Lung (tissue), 12 donors: ENCODE data around the gene SAC3D1. TPM values are rescaled to one million over a fixed set of nuclear protein-coding genes. Genes with fewer than 3 reads are reported as not detected.

Experiments
- ATAC-seq: fragments of 200-7000 bp; cut with Tn5 transposase; one replicate; pipeline ENCODE4 v1.9.1; 2020; ENCODE audit warnings: moderate number of reproducible peaks; ENCODE audit not compliant: insufficient read depth, low FRiP score
- DNase-seq, 3 donors: peaks; one replicate each; pipeline ENCODE4 v3.0.0-alpha.2; 2013 to 2017
- H3K27ac ChIP-seq, 2 donors: one replicate each; pipeline ENCODE4 v1.5.1; 2013; ENCODE audit warnings: mild to moderate bottlenecking in 2 of 2, moderate library complexity in 2 of 2, control low read depth in 1 of 2, inconsistent platforms in 1 of 2, low read depth in 1 of 2, low read length in 1 of 2
- H3K27me3 ChIP-seq, 3 donors: one replicate each; pipeline ENCODE4 v1.5.1; 2013; ENCODE audit warnings: low read length in 2 of 3; ENCODE audit not compliant: control insufficient read depth in 3 of 3, insufficient read depth in 3 of 3
- H3K36me3 ChIP-seq, 4 donors: one replicate each; pipeline ENCODE4 v1.5.1; 2013; ENCODE audit warnings: low read length in 4 of 4, mild to moderate bottlenecking in 1 of 4, moderate library complexity in 1 of 4; ENCODE audit not compliant: control insufficient read depth in 4 of 4, insufficient read depth in 4 of 4
- H3K4me1 ChIP-seq, 5 donors: one replicate each; pipeline ENCODE4 v1.5.1; 2013; ENCODE audit warnings: low read length in 5 of 5, mild to moderate bottlenecking in 2 of 5, moderate library complexity in 1 of 5; ENCODE audit not compliant: control insufficient read depth in 5 of 5, insufficient read depth in 5 of 5
- H3K4me3 ChIP-seq: one replicate; pipeline ENCODE4 v1.5.1; 2013; ENCODE audit warnings: mild to moderate bottlenecking, control low read depth, moderate library complexity
- H3K9ac ChIP-seq, 2 donors: one replicate each; pipeline ENCODE4 v1.5.1; 2013; ENCODE audit warnings: low read length in 2 of 2, control low read depth in 1 of 2; ENCODE audit not compliant: insufficient read depth in 1 of 2
- H3K9me3 ChIP-seq, 4 donors: one replicate each; pipeline ENCODE4 v1.5.1; 2013; ENCODE audit warnings: low read length in 3 of 4, mild to moderate bottlenecking in 1 of 4, moderate library complexity in 1 of 4; ENCODE audit not compliant: control insufficient read depth in 4 of 4, insufficient read depth in 3 of 4
- CTCF ChIP-seq: IDR thresholded peaks from 2 replicates; pipeline ENCODE4 v1.5.1; 2012; ENCODE audit warnings: mild to moderate bottlenecking; ENCODE audit errors: control extremely low read depth, extremely low read depth
- WGBS, 2 donors: extraction: QIAGEN DNeasy Blood & Tissue Kit; methylation state at CpG; one replicate each; pipeline ENCODE4 v1.1.7; 2013; 5-methylcytosine and 5-hydroxymethylcytosine counted together
- polyA plus RNA-seq, 2 donors: library from polyadenylated mRNA; stranded (reverse); fragments of 200-250 nt; gene quantifications; one replicate each; pipeline ENCODE4 v1.2.1, GENCODE V29; 2013
- total RNA-seq, 2 donors: library from RNA; depleted of rRNA in 1 of 2; stranded (reverse); fragments of >200 nt in 1 of 2; gene quantifications; one replicate each; pipeline ENCODE4 v1.2.1, GENCODE V29; 2014 to 2021
- donor health status: control.
- donor health status: control.
- donor health status: Bipolar disorder and iron deficiency.
- donor health status: healthy.
- donor health status: DM: yes; HTN: yes; CAD: no.

SAC3D1 gene
- total and polyA plus RNA-seq, 4 donors = 5.1 to 17.6 (median 14.3) TPM

- 60 to 78% methylated on average over 10 of the region's 10 CpGs for WGBS, 2 donors
- peak overlapping the region in 1 of 2 donors; percentile 61 for H3K9ac ChIP-seq
- DNase-seq (no peak), ATAC-seq (no peak)
- no peaks in the 10 kb centered on the region for H3K27me3 ChIP-seq
- H3K27ac ChIP-seq = peak overlapping the region; percentile 90 to 92
- H3K36me3 ChIP-seq = peaks cover 0 to 6% (median 3%) of the 10 kb centered on the region in 4 donors
- peaks cover 3 to 11% (median 8%) of the 10 kb centered on the region in 5 donors for H3K4me1 ChIP-seq
- no peak overlapping the region for H3K4me3 ChIP-seq
- H3K9me3 ChIP-seq = no peaks in the 10 kb centered on the region
- no peak for TF ChIP-seq CTCF
Measured at GRCh38 chr11:65026810-65027209, 14.2 kb upstream of the SAC3D1 start.

- ATAC-seq = peak; percentile 98
- WGBS, 2 donors = 1 to 2% methylated on average over 48 to 51 of the region's 51 CpGs
Measured at GRCh38 chr11:65027213-65028067, 13.6 kb upstream of the SAC3D1 start, which contains the start of gene SNX15. TSS of gene SNX15 (plus strand) at chr11:65027439. CDS start at chr11:65027538, 99 bp downstream.

GRCh38 chr11:65032216-65032615, 8.8 kb upstream of the SAC3D1 start:
- no peaks in the 10 kb centered on the region for H3K9me3 ChIP-seq
- no peaks in the 10 kb centered on the region for H3K27me3 ChIP-seq
- H3K4me1 ChIP-seq = peaks cover 3 to 9% (median 6%) of the 10 kb centered on the region in 5 donors
- H3K4me3 ChIP-seq = no peak overlapping the region
- 85 to 86% methylated on average over 13 of the region's 13 CpGs for WGBS, 2 donors
- ATAC-seq (no peak), DNase-seq (no peak)
- H3K9ac ChIP-seq = no peak overlapping the region
- peaks cover 0 to 33% (median 13%) of the 10 kb centered on the region in 4 donors for H3K36me3 ChIP-seq
- no peak overlapping the region for H3K27ac ChIP-seq
- no peak for TF ChIP-seq CTCF

More at GRCh38 chr11:65027213-65028067, 13.6 kb upstream of the SAC3D1 start, which contains the start of gene SNX15:
- Histone ChIP-seq H3K36me3 (peaks cover 0 to 6% (median 5%) of the 10 kb centered on the region in 4 donors), H3K27me3 (no peaks in the 10 kb centered on the region), H3K27ac (peak within 1 kb of the TSS; percentile 90 to 92), H3K4me3 (peak within 1 kb of the TSS; percentile 46), H3K9ac (peak within 1 kb of the TSS; percentile 55 to 61), H3K4me1 (peaks cover 3 to 11% (median 8%) of the 10 kb centered on the region in 5 donors), H3K9me3 (no peaks in the 10 kb centered on the region)
- DNase-seq = peak; percentile 95 to 99 (median 98)
- TF ChIP-seq CTCF = peak; percentile 91
